Measurements from ENCODE around the gene ATP5ME.
A peak's percentile ranks its signal among the peaks of the same experiment; 100 is the strongest.
"Not testable (repeated sequence)": the region's sequence is repeated elsewhere in the genome, so short reads cannot be mapped to it uniquely, and the experiment has no call there.

Gene ATP5ME

GRCh38 chr4:705278-706082 is 31.4 kb upstream of the ATP5ME start, which contains the start of gene PCGF3:
TSS of gene PCGF3 (plus strand) at chr4:705832. CDS start at chr4:733681, 27,849 bp downstream.
- DNase-seq (ENCODE audit: low read depth in 2 of 2, low spot score in 1 of 2), result peak; percentile 92 to 95

GRCh38 chr4:704971-705277 is 30.8 kb upstream of the ATP5ME start:
- no peak for DNase-seq (ENCODE audit: low read depth in 2 of 2, low spot score in 1 of 2)

GRCh38 chr4:704198-704891 is 30.3 kb upstream of the ATP5ME start:
- no peak for DNase-seq (ENCODE audit: low read depth in 2 of 2, low spot score in 1 of 2)

GRCh38 chr4:703336-704197 is 29.5 kb upstream of the ATP5ME start:
- no peak for DNase-seq (ENCODE audit: low read depth in 2 of 2, low spot score in 1 of 2)

GRCh38 chr4:702618-703048 is 28.6 kb upstream of the ATP5ME start:
- no peak for DNase-seq (ENCODE audit: low read depth in 2 of 2, low spot score in 1 of 2)

- DNase-seq (ENCODE audit: low read depth in 2 of 2, low spot score in 1 of 2), result no peak
Observed at GRCh38 chr4:700587-701264, 26.6 kb upstream of the ATP5ME start.

- DNase-seq (ENCODE audit: low read depth in 2 of 2, low spot score in 1 of 2), result no peak
Observed at GRCh38 chr4:699816-700580, 25.9 kb upstream of the ATP5ME start.

GRCh38 chr4:694341-694940 is 20.4 kb upstream of the ATP5ME start:
- DNase-seq (ENCODE audit: low read depth in 2 of 2, low spot score in 1 of 2), result not testable (repeated sequence)

- DNase-seq (ENCODE audit: low read depth in 2 of 2, low spot score in 1 of 2), result no peak
Observed at GRCh38 chr4:692771-693554, 18.9 kb upstream of the ATP5ME start.

GRCh38 chr4:689723-690122 is 15.6 kb upstream of the ATP5ME start:
- DNase-seq (ENCODE audit: low read depth in 2 of 2, low spot score in 1 of 2), result no peak

- DNase-seq (ENCODE audit: low read depth in 2 of 2, low spot score in 1 of 2), result no peak
Observed at GRCh38 chr4:688854-689681, 15.0 kb upstream of the ATP5ME start, which contains the start of gene SLC49A3. TSS of gene SLC49A3 (minus strand) at chr4:689151. CDS start at chr4:689127, 24 bp downstream.

GRCh38 chr4:687971-688853 is 14.1 kb upstream of the ATP5ME start:
- DNase-seq (ENCODE audit: low read depth in 2 of 2, low spot score in 1 of 2), result no peak

GRCh38 chr4:687048-687970 is 13.2 kb upstream of the ATP5ME start:
- DNase-seq (ENCODE audit: low read depth in 2 of 2, low spot score in 1 of 2), result no peak

- no peak for DNase-seq (ENCODE audit: low read depth in 2 of 2, low spot score in 1 of 2)
Observed at GRCh38 chr4:686413-687040, 12.5 kb upstream of the ATP5ME start.

- no peak for DNase-seq (ENCODE audit: low read depth in 2 of 2, low spot score in 1 of 2)
Observed at GRCh38 chr4:685679-686412, 11.8 kb upstream of the ATP5ME start.

Data from stimulated activated CD8-positive, alpha-beta memory T cell treated with anti-CD3 and anti-CD28 coated beads, Interleukin-4, amount 100 ng/mL, for 4 hours (primary cell).